GM19238 (cell line): ENCODE data around the gene APLP1.
A peak's percentile ranks its signal among the peaks of the same experiment; 100 is the strongest.
"Not testable (repeated sequence)": the region's sequence is repeated elsewhere in the genome, so short reads cannot be mapped to it uniquely, and the experiment has no call there.

Experiments
- DNase-seq: peaks from one replicate; pipeline ENCODE4 v3.0.0; 2011; ENCODE audit warnings: low spot score; ENCODE audit not compliant: insufficient read length

Gene APLP1

DNA sequence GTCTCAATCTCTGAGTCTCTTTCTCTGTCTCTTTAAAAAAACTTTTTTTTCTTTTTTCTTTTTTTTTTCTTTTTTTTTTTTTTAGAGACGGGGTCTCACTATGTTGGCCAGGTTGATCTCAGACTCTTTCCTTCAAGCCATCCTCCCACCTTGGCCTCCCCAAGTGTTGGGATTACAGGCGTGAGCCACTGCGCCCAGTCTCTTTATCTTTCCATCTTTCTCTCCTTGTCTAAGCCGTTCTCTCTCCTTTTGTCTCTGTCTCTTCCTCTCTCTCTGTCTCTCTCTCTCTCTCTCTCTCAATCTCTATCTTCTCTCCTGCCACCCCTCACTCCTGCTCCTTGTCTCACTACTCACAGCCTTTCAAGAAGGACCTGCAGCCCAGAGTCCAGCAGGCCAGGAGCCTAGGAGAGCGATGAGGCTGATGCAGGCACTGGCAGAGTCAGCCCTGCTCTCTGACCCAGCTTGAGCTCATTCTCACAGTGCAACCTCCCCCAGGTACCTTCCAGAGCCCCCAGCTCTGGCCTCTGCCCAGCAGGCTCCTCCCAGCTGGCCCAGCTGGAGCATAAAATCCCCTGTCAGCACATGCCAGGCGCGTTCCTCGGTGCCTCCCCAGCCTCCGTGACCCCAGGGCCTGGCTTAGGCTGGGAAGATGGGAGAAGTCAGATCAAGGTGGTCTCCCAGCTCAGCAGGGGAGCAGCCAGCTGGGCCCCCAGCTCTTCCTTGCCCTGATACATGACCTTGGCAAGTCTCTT lies 16.2 kb upstream of the APLP1 start, which contains the start of gene NPHS1:
Gene NPHS1 (minus strand): TSS at position 476 of the 752 bp plus-strand sequence. CDS start 667 bp downstream, outside the sequence.
- DNase-seq = no peak

DNA sequence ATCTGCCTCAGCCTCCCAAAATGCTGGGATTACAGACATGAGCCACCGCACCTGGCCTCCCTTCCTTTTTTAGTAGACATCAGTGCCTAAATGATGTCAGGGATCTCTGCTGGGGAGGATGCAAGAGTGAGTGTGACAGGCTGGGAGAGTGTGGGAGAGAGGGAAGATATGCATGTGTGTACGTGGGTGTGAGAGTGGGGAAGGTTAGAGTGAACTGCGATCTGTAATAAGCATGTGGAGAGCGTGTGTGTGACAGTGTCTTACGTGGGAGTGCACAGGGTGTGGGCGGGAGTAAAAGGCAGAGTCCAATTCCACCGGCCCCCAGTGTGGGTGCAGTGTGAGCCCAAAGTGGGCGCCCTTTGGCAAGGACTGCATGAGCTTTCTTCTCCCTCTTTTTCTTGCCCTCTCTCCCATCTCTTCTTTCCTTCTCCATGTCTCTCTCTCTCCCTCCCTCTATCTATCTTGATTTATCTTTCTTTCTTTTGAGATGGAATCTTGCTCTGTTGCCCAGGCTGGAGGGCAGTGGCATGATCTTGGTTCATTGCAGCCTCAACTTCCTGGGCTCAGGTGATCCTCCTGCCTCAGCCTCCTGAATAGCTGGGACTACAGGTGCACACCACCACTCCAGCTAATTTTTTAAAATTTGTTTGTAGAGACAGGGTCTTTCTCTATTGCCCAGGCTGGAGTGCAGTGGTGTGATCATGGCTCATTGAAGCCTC lies 15.2 kb upstream of the APLP1 start:
- no peak for DNase-seq

DNA sequence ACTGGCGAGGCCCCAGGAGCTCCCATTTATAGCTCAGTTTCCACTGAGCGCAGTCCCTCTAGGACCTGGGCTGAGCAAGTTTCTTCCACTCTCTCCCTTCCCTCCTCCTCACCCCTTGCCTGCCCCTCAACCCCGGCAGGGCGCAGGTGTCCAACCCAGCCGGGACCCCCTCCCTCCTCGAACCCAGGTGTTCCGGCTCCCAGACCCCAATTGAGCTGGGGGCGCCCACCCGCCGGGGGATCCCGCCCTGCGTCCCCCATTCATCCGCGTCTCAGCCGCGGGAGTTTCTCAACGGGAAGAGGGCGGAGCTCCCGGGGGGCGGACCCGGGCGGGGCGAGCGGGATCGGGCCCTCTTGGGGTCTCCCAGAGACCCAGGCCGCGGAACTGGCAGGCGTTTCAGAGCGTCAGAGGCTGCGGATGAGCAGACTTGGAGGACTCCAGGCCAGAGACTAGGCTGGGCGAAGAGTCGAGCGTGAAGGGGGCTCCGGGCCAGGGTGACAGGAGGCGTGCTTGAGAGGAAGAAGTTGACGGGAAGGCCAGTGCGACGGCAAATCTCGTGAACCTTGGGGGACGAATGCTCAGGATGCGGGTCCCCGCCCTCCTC lies 11.7 kb upstream of the APLP1 start, which contains the start of gene KIRREL2:
Gene KIRREL2 (plus strand): TSS at position 366 of the 604 bp plus-strand sequence. CDS start 209 bp downstream, at position 575.
- no peak for DNase-seq

DNA sequence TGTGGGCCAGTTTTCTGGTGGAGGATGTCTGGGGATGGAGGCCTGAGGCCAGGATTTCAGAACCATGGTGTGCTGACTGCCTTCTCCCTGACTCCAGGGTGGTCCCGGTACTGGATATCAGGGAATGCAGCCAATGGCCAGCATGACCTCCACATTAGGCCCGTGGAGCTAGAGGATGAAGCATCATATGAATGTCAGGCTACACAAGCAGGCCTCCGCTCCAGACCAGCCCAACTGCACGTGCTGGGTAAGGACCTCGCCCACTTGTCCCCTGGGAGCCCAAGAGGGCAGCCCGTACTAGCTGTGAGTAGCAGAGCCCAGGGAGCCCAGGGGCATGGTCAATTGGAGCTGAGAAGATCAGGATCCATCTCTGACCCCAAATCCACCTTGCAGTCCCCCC lies 10.1 kb upstream of the APLP1 start:
- DNase-seq = no peak

DNA sequence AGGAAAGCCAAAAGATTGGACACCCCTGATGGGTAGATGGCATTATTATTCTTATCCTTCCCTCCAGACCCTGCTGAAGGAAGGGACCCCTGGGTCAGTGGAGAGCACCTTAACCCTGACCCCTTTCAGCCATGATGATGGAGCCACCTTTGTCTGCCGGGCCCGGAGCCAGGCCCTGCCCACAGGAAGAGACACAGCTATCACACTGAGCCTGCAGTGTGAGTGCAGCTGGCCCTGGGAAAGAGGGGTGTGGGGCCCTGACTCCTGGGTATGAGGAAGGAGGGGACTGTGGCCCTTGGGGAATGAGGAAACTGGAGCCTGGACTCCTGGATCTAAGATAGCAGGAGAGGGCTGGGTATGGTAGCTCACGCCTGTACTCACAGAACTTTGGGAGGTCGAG lies 9.0 kb upstream of the APLP1 start:
- no peak for DNase-seq

DNA sequence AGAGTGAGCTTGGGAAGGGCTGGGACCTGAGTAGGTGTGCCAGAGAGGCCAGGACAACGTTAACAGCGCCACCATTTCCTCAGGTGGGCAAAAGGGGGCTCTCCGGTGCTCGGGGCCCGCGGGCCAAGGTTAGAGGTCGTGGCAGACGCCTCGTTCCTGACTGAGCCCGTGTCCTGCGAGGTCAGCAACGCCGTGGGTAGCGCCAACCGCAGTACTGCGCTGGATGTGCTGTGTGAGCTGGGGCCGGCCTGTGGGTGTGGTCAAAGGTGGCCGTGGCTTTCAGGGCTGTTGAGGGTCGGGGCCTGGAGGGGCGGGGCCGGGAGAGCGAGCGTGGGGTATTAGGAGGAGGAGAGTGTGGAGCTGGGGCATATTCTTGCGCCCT lies 7.9 kb upstream of the APLP1 start:
- no peak for DNase-seq

DNA sequence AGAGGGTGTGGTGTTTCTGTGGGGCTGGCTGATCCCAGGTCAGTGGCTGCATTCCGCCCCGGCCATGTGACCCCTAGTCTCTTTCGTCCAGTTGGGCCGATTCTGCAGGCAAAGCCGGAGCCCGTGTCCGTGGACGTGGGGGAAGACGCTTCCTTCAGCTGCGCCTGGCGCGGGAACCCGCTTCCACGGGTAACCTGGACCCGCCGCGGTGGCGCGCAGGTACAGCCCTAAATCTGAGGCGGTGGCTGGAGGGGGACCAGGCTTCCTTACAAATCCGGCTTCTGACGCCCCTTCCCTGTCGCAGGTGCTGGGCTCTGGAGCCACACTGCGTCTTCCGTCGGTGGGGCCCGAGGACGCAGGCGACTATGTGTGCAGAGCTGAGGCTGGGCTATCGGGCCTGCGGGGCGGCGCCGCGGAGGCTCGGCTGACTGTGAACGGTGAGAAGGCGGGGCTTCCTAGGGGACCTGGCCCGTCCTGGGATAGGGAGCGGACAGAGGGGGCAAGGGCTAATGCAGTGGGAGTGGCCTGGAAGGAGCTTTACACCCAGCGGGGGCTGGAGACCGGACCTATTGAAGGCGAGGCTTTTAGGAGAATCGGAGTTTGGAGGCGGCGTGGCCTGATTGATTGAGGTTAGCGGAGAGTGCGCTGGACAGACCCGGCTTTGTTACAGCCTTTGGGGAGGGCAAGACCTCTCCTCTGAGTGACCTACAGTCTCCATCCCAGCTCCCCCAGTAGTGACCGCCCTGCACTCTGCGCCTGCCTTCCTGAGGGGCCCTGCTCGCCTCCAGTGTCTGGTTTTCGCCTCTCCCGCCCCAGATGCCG lies 7.3 kb upstream of the APLP1 start:
- DNase-seq = no peak

DNA sequence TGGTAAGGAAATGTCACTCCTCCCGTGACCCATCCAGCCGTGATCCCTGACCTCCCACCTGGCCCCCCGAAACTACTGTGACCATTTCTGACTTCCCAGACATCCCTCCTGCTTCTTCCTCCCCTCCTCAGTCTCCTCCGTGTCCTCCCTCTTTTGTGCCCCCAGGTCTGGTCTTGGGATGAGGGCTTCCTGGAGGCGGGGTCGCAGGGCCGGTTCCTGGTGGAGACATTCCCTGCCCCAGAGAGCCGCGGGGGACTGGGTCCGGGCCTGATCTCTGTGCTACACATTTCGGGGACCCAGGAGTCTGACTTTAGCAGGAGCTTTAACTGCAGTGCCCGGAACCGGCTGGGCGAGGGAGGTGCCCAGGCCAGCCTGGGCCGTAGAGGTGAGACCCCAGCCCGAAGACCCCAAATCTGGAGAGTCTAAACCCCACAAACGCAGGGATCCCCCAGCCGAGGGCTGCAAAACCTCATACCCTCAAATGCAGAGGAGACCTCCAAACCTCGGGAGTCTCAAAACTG lies 6.7 kb upstream of the APLP1 start:
- no peak for DNase-seq

DNA sequence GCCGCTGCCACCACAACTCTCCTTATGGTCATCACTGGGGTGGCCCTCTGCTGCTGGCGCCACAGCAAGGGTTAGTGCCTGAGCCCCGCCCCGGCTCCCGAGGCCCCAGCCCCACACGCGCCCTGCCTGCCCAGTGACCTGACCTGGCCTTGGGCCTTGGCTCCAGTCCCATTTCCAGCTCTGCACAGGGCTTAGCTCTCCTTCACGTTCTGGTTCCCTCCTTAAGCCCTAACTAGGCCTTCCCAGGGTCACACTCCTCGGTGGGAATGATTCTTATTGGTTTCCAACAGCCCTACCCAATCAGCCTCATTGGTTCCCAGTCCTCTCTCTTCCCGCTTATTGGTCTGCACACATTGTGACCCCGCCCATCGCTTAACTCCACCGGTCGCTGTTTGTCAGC lies 5.8 kb upstream of the APLP1 start:
- no peak for DNase-seq

DNA sequence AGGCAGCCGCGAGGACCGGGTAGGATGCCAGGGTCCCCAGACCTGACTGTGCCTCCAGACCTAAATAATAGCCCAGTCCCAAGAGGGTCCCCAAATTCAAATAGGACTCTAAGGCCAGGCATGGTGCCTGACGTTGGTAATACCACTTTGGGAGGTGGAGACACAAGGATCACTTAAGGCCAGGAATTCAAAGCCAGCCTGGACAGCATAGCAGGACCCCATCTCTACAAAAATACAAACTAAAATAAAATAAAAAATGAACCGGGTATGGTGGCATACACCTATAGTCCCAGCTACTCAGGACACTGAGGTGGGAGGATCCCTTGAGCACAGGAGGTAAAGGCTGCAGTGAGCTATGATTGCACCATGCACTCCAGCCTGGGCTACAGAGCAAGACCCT lies 5.4 kb upstream of the APLP1 start:
- no peak for DNase-seq

DNA sequence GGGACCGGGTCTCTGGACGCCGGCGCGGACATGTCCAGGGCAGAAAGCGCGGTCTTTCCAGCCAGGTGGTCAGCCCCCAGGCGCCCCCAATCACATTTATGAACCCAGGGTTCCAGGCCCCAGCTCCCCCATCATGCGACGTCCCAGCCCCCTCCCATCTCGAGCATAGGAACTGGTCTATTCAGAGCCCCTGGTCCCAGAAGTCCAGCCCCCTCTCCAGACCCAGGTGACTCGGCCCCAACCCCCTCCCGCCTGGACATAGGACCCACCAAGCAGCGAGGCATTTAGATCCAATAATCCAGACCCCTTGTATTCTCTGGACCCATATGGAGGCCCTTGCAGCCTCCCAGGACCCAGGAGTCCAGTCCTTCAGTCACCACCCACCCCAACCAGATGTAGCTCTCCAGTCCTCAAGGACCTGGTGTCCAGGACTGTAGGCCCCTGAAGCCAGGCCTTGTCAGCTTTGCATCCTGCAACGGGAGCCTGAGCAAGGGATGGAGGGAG lies 501 bp downstream of the APLP1 start:
- no peak for DNase-seq

DNA sequence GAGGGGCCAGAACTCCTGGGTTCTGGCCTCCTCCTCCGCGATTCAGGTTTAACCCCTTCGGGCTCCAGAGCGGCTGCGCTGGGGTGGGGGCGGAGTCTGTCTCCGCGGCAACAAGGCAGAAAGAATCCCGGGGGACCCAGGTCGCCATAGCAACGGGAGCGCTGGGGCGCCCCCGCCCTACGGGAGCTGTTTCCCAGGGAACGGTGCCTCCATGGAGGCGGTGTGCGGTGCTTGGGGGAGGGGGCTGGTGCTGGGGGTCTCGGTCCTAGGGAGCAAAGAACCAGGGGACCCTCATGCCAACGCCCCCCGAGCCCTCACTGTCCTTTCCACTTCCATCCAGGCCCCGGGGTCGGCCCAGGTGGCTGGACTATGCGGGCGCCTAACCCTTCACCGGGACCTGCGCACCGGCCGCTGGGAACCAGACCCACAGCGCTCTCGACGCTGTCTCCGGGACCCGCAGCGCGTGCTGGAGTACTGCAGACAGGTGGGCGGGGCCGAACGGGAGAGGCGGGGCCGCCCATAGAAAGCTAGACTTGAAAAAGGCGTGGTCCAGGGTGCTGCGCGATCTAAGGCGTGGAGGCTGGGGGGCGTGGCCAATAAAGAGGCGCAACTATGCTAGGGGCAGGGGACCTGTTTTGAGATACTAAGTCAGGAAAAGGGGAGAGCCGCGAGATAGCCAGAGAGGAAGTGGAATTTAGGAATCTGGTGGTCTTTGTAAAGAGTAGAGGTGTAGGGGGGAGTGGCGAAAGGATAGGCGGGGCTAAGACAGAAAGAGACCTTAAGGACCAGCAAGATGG lies 1.2 kb downstream of the APLP1 start:
- peak; percentile 70 for DNase-seq

DNA sequence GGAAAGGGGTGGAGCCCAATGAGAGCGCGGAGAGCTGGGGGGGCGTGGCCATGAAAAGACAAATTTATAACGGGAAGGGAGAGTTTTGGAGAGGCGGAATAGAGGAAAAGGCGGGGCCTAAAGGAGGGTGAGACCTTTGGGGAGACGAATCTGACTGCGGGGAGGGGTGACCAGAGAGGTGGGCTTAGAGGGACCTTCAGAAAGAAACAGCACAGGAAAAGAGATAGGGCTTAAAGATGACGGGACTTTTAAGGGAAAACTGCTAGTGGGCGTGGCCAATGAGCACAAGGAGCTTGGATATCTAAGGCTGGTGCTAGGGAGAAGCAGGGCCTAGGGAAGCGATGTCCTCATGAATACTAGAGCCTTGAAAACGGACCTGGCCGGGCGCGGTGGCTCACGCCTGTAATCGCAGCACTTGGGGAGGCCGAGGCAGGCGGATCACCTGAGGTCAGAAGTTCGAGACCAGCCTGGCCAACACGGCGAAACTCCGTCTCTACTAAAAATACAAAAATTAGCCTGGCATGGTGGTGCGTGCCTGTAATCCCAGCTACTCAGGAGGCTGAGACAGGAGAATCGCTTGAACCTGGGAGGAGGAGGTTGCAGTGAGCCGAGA lies 1.9 kb downstream of the APLP1 start:
- not testable (repeated sequence) for DNase-seq

DNA sequence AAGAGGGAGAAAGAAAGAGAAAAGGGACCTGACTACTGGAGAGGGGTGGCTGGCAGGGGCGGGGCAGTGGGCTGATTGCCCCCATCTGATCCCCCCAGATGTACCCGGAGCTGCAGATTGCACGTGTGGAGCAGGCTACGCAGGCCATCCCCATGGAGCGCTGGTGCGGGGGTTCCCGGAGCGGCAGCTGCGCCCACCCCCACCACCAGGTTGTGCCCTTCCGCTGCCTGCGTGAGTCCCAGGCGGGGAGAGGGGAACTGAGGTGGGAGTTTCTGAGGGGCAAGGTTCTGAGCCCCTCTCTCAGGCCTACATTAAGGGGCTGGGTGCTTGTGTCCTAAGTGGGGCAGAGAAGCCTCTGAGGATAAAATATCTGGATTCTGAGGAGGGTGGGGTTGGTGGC lies 2.4 kb downstream of the APLP1 start:
- no peak for DNase-seq

DNA sequence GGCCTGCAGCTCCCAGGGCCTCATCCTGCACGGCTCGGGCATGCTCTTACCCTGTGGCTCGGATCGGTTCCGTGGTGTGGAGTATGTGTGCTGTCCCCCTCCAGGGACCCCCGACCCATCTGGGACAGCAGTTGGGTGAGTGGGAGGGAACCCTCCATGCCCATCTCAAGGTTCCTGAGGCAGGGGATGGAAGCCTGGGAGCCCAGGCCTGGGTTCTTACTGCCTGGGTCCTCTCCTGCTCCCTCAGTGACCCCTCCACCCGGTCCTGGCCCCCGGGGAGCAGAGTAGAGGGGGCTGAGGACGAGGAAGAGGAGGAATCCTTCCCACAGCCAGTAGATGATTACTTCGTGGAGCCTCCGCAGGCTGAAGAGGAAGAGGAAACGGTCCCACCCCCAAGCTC lies 3.2 kb downstream of the APLP1 start:
- DNase-seq = no peak

DNA sequence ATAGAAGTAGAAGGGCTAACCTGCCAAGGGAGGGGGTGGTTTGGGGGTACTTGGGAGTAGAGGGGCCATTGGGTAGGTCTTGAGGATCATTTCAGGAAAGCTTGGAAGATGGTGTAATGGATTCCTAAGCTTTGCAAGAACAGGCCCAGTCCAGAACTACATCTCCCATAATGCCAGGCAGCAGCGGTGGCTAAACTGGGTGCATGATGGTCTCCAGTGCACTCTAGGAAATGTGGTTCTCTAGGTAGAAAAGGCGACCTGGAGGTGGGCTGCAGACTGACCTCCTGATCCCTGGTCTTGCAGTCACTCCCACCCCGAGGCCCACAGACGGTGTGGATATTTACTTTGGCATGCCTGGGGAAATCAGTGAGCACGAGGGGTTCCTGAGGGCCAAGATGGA lies 3.8 kb downstream of the APLP1 start:
- DNase-seq = no peak

DNA sequence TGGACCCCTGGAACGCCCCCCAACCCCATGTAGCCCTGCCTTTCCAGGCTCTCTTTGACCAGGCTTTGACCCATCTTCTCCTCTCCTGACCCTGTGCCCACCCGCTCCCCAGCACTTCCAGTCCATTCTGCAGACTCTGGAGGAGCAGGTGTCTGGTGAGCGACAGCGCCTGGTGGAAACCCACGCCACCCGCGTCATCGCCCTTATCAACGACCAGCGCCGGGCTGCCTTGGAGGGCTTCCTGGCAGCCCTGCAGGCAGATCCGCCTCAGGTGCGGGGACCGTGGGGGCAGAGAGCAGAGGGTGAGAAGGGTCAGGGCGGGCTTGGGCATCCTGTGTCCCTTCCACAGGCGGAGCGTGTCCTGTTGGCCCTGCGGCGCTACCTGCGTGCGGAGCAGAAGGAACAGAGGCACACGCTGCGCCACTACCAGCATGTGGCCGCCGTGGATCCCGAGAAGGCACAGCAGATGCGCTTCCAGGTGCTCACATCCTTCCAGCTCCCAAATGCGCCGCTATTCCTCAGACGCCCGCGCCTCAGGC lies 6.1 kb downstream of the APLP1 start:
- no peak for DNase-seq

DNA sequence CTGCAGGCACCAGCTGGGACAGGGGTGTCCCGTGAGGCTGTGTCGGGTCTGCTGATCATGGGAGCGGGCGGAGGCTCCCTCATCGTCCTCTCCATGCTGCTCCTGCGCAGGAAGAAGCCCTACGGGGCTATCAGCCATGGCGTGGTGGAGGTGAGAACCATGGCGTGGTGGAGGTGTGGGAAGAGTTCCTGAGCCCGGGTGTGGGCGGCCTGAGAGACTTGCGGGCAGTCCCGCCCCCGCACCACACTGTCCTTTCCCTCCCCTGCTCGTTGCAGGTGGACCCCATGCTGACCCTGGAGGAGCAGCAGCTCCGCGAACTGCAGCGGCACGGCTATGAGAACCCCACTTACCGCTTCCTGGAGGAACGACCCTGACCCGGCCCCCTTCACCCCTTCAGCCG lies 10.7 kb downstream of the APLP1 start:
- no peak for DNase-seq

DNA sequence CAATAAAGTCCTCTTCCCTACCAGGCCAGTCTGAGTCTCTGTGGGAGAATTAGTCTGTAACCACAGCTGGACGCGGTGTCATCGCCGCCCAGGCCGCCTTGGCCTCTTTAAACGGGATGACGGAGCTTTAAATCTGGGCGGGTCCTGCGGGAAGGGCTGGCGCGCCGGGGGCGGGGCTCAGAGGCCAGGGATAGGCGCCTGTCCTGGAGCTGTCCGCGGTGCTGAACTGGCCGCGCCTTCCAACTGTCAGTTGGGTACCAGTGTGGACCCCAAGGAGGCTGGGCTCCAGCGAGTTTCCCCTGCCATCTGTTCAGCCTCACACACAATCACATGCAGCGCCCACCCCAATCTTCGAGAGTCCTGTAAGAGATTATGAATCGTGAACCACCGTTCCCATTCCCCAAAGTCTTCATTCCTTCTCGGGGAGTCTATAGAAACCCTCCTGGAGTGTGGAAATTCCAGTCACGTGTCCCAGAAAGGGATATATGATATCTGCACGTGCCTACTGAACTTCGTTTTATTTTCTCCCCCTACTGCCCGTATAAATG lies 11.5 kb downstream of the APLP1 start:
- DNase-seq = peak; percentile 59
